Small intestine (tissue), 7 donors: ENCODE results near the gene SDCBP2. TPM values are rescaled to one million over a fixed set of nuclear protein-coding genes. Genes with fewer than 3 reads are reported as not detected.

Experiments used
- DNase-seq, 2 donors: peaks; one replicate each; pipeline versions ENCODE4 v3.0.0 to v3.0.0-alpha.2; 2013
- FAIRE-seq: peaks from 2 replicates; lab custom pipeline; 2012; peaks lifted over from hg19 to GRCh38; lab: Jason Lieb, UNC
- H3K27ac ChIP-seq, 3 donors: one replicate each; pipeline ENCODE4 v1.5.1; 2013; ENCODE audit warnings: low read length in 2 of 3, mild to moderate bottlenecking in 2 of 3, control low read depth in 1 of 3, inconsistent platforms in 1 of 3, low read depth in 1 of 3, moderate library complexity in 1 of 3
- H3K27me3 ChIP-seq, 3 donors: one replicate each; pipeline ENCODE4 v1.6.1; 2013; ENCODE audit warnings: low read length in 3 of 3, inconsistent platforms in 1 of 3; ENCODE audit not compliant: control insufficient read depth in 3 of 3, insufficient read depth in 3 of 3
- H3K36me3 ChIP-seq, 3 donors: one replicate each; pipeline ENCODE4 v1.6.1; 2013; ENCODE audit warnings: low read length in 3 of 3, inconsistent platforms in 1 of 3, low read depth in 1 of 3, mild to moderate bottlenecking in 1 of 3, moderate library complexity in 1 of 3; ENCODE audit not compliant: control insufficient read depth in 3 of 3, insufficient read depth in 2 of 3
- H3K4me1 ChIP-seq, 3 donors: one replicate each; pipeline ENCODE4 v1.6.1; 2013; ENCODE audit warnings: low read length in 2 of 3, inconsistent platforms in 1 of 3, low read depth in 1 of 3, mild to moderate bottlenecking in 1 of 3, moderate library complexity in 1 of 3; ENCODE audit not compliant: control insufficient read depth in 3 of 3, insufficient read depth in 2 of 3
- H3K4me3 ChIP-seq, 3 donors: one replicate each; pipeline ENCODE4 v1.5.1; 2013; ENCODE audit warnings: low read length in 3 of 3, control low read depth in 1 of 3, inconsistent platforms in 1 of 3, low read depth in 1 of 3, mild to moderate bottlenecking in 1 of 3, moderate library complexity in 1 of 3
- H3K9me3 ChIP-seq, 2 donors: one replicate each; pipeline ENCODE4 v1.6.1; 2013; ENCODE audit warnings: low read depth in 1 of 2, low read length in 1 of 2; ENCODE audit not compliant: control insufficient read depth in 2 of 2, insufficient read depth in 1 of 2
- WGBS, 3 donors: extraction: QIAGEN DNeasy Blood & Tissue Kit; methylation state at CpG; one replicate each; pipeline ENCODE4 v1.1.7; 2013; 5-methylcytosine and 5-hydroxymethylcytosine counted together
- polyA plus RNA-seq, 4 donors: library from polyadenylated mRNA; stranded (reverse) in 3 of 4; unstranded in 1 of 4; fragments of 200-250 nt in 3 of 4; fragments of 120-200 nt in 1 of 4; gene quantifications; one replicate each; pipeline versions ENCODE4 v1.2.1 to v1.2.3, GENCODE V29; 2013
- donor health status: healthy with polysubstance abuse.
- donor health status: control.
- donor health status: control.
- donor health status: Bipolar disorder and iron deficiency.
- donor health status: healthy.

Gene SDCBP2
- polyA plus RNA-seq, 4 donors: 94.4 to 724 (median 292) TPM

DNA sequence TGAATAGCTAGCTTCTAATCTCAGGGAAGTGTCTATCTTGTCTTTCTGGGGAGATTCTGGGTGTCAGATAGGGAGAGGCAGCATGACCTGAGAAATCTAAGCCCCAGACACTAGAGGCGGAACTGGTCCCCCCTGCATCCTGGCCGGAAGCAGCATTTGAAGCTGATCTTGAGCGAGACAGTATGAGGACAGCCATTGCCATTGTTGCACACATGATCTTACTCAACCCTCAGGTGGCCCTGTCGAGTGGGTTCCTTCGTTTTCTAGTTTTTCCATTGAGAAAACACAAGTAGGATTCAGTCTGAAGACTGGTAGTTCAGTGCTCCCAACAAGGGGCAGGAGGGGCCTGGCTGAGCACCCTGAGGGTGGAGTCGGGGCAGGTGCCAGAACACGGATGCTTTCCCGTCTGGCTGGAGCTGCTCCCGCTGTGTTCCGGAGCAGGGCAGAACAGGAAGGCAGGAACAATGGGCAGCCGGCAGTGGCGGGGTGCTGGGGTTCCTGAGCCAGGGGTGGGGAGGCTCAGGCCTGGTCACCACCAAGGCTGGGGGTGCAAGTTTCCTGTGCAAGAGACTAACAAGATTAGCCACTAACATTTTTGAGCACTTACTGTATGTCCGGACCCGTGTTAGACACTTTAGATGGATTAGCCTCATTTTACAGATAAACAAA, 7.9 kb upstream of the SDCBP2 start:
- DNase-seq: peak in 1 of 2 donors; percentile 40
- Histone ChIP-seq H3K36me3 (peaks cover 0 to 33% (median 0%) of the 10 kb centered on the region in 3 donors), H3K9me3 (peaks cover 0 to 7% of the 10 kb centered on the region in 2 donors), H3K4me3 (no peak overlapping the region), H3K27me3 (no peaks in the 10 kb centered on the region), H3K4me1 (peaks cover 0 to 3% (median 2%) of the 10 kb centered on the region in 3 donors), H3K27ac (peak overlapping the region in 1 of 3 donors; percentile 64)
- 19 to 36% (median 35%) methylated on average over 14 of the region's 14 CpGs for WGBS, 3 donors
- no peak for FAIRE-seq

GRCh38 chr20:1335961-1336698, 7.2 kb upstream of the SDCBP2 start:
- no peak overlapping the region for H3K4me3 ChIP-seq
- WGBS, 3 donors: 50 to 60% (median 50%) methylated on average over 6 of the region's 6 CpGs
- peak overlapping the region in 1 of 3 donors; percentile 64 for H3K27ac ChIP-seq
- FAIRE-seq: no peak
- H3K9me3 ChIP-seq: peaks cover 0 to 7% of the 10 kb centered on the region in 2 donors
- H3K36me3 ChIP-seq: peaks cover 0 to 40% (median 0%) of the 10 kb centered on the region in 3 donors
- no peaks in the 10 kb centered on the region for H3K27me3 ChIP-seq
- no peak for DNase-seq
- peaks cover 0 to 3% (median 2%) of the 10 kb centered on the region in 3 donors for H3K4me1 ChIP-seq

GRCh38 chr20:1334761-1335160, 5.8 kb upstream of the SDCBP2 start:
- Histone ChIP-seq H3K4me1 (peaks cover 5 to 12% (median 6%) of the 10 kb centered on the region in 3 donors), H3K27me3 (no peaks in the 10 kb centered on the region), H3K27ac (no peak overlapping the region), H3K36me3 (peaks cover 0 to 46% (median 0%) of the 10 kb centered on the region in 3 donors), H3K9me3 (peaks cover 0 to 7% of the 10 kb centered on the region in 2 donors), H3K4me3 (no peak overlapping the region)
- no peak for FAIRE-seq
- DNase-seq: no peak
- WGBS, 3 donors: 70 to 90% (median 71%) methylated on average over 3 of the region's 3 CpGs

GRCh38 chr20:1334370-1334731, 5.4 kb upstream of the SDCBP2 start:
- Histone ChIP-seq H3K27me3 (no peaks in the 10 kb centered on the region), H3K4me3 (no peak overlapping the region), H3K4me1 (peaks cover 5 to 16% (median 6%) of the 10 kb centered on the region in 3 donors), H3K9me3 (peaks cover 0 to 7% of the 10 kb centered on the region in 2 donors), H3K27ac (no peak overlapping the region), H3K36me3 (peaks cover 0 to 46% (median 0%) of the 10 kb centered on the region in 3 donors)
- FAIRE-seq (no peak), DNase-seq (no peak)
- WGBS, 3 donors: 78 to 98% (median 96%) methylated on average over 4 of the region's 4 CpGs

DNA sequence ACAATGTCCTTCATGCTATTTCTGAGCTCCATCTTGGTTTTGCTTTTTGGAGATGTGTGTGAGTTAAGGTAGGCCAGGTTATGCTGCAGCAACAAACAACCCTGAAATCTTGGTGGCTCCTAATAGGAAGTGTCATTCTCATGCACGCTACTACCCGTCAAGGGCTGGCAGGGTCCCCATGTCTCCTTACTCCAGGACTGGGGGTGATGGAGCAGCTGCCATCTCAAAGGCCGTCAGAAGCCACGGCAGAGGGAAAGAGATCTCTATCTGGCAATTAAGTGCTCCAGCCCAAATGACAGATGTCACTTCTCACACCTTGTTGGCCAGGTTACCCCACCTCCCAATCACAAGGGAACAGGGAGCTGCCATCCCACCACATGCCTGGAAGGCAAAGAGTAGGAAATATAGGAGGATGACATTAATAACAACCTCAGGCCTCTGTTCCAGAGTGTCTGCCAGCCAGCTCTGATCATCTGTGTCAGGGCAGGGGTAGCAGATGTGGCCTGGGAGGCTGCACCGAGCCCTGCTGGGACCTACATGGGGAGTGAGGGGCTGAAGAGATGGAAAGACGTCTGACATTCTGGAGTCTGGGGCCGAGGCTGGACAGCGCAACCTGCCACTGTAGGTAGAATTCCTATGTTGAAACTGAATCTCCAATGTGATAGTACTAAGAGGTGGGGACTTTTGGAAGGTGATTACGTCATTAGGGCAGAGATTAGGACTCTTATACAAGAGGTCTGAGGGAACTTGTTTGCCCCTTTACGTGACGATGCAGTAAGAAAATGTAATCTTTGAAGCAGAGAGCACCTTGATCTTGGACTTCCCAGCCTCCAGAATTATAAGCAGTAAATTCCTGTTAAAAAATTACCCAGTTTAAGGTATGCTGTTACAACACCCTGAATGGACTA, 4.8 kb upstream of the SDCBP2 start:
- peaks cover 0 to 46% (median 0%) of the 10 kb centered on the region in 3 donors for H3K36me3 ChIP-seq
- peaks cover 0 to 7% of the 10 kb centered on the region in 2 donors for H3K9me3 ChIP-seq
- peaks cover 5 to 22% (median 6%) of the 10 kb centered on the region in 3 donors for H3K4me1 ChIP-seq
- DNase-seq (no peak), FAIRE-seq (no peak)
- no peak overlapping the region for H3K27ac ChIP-seq
- H3K27me3 ChIP-seq: no peaks in the 10 kb centered on the region
- no peak overlapping the region for H3K4me3 ChIP-seq
- WGBS, 3 donors: 90 to 94% (median 93%) methylated on average over 11 of the region's 11 CpGs

GRCh38 chr20:1332749-1333300, 3.9 kb upstream of the SDCBP2 start:
- 92 to 100% (median 98%) methylated on average over 2 of the region's 2 CpGs for WGBS, 3 donors
- FAIRE-seq: no peak
- DNase-seq: no peak
- Histone ChIP-seq H3K9me3 (peaks cover 0 to 7% of the 10 kb centered on the region in 2 donors), H3K27ac (no peak overlapping the region), H3K4me1 (peaks cover 5 to 30% (median 6%) of the 10 kb centered on the region in 3 donors), H3K27me3 (no peaks in the 10 kb centered on the region), H3K36me3 (peaks cover 0 to 51% (median 0%) of the 10 kb centered on the region in 3 donors), H3K4me3 (no peak overlapping the region)

GRCh38 chr20:1331801-1332453, 3.0 kb upstream of the SDCBP2 start:
- 86 to 96% (median 95%) methylated on average over 6 of the region's 6 CpGs for WGBS, 3 donors

More at GRCh38 chr20:1331801-1332453, 3.0 kb upstream of the SDCBP2 start:
- no peaks in the 10 kb centered on the region for H3K27me3 ChIP-seq
- H3K4me1 ChIP-seq: peaks cover 5 to 39% (median 5%) of the 10 kb centered on the region in 3 donors
- FAIRE-seq: no peak
- DNase-seq: no peak
- peaks cover 0 to 56% (median 0%) of the 10 kb centered on the region in 3 donors for H3K36me3 ChIP-seq
- H3K4me3 ChIP-seq: no peak overlapping the region
- H3K27ac ChIP-seq: no peak overlapping the region
- peaks cover 0 to 7% of the 10 kb centered on the region in 2 donors for H3K9me3 ChIP-seq
